ENCODE measurements around the gene WDR4.

- TF ChIP-seq CTCF (IDR thresholded peaks at IDR 0.05; ENCODE audit: low read depth, low read length, poor library complexity, severe bottlenecking) (no peak), EZH2phosphoT487 (IDR thresholded peaks at IDR 0.05; ENCODE audit: borderline replicate concordance, low read length) (no peak)
These were observed 26.3 kb downstream of the WDR4 start for GRCh38 chr21:42852925-42853570.
